Liver (tissue), 3 donors: ENCODE results near the gene HEBP2.

Source experiments
- GABPA ChIP-seq, 2 donors: IDR thresholded peaks in 1 of 2; conservative IDR thresholded peaks in 1 of 2; 2 replicates each; pipeline ENCODE4 v1.6.1; 2016; ENCODE audit warnings: antibody characterized with exemption in 2 of 2, mild to moderate bottlenecking in 1 of 2, moderate library complexity in 1 of 2
- HNF4A ChIP-seq, 2 donors: conservative IDR thresholded peaks; 2 replicates each; pipeline ENCODE4 v1.6.1; 2016; ENCODE audit warnings: antibody characterized with exemption in 2 of 2, mild to moderate bottlenecking in 2 of 2
- HNF4G ChIP-seq: IDR thresholded peaks from 2 replicates; pipeline ENCODE4 v1.6.1; 2016; ENCODE audit warnings: antibody characterized with exemption
- JUND ChIP-seq, 2 donors: IDR thresholded peaks; 2 replicates each; pipeline ENCODE4 v1.6.1; 2016; ENCODE audit warnings: antibody characterized with exemption in 2 of 2
- MAX ChIP-seq: IDR thresholded peaks from 2 replicates; pipeline ENCODE4 v1.6.1; 2016; ENCODE audit warnings: antibody characterized with exemption
- NR2F2 ChIP-seq: IDR thresholded peaks from 2 replicates; pipeline ENCODE4 v1.6.1; 2016; ENCODE audit warnings: antibody characterized with exemption
- RAD21 ChIP-seq, 2 donors: IDR thresholded peaks; 2 replicates each; pipeline ENCODE4 v1.6.1; 2016; ENCODE audit warnings: antibody characterized with exemption in 2 of 2, mild to moderate bottlenecking in 2 of 2
- REST ChIP-seq: IDR thresholded peaks from 2 replicates; pipeline ENCODE4 v1.6.1; 2016; ENCODE audit warnings: antibody characterized with exemption, mild to moderate bottlenecking
- SP1 ChIP-seq: IDR thresholded peaks from 2 replicates; pipeline ENCODE4 v1.6.1; 2018; ENCODE audit warnings: antibody characterized with exemption, mild to moderate bottlenecking
- TAF1 ChIP-seq: conservative IDR thresholded peaks from 2 replicates; pipeline ENCODE4 v1.6.1; 2016; ENCODE audit warnings: antibody characterized with exemption, mild to moderate bottlenecking
- YY1 ChIP-seq: IDR thresholded peaks from 2 replicates; pipeline ENCODE4 v1.6.1; 2016; ENCODE audit warnings: antibody characterized with exemption, mild to moderate bottlenecking
- TF ChIP-seq, protein P1 (sequence below): fragments of 150-350 bp; IDR thresholded peaks from 2 replicates; pipeline ENCODE4 v1.5.1; 2017; ENCODE audit warnings: improper control_type of control experiment, low read depth, low read length; ENCODE audit not compliant: missing input control
- TF ChIP-seq, protein P2 (sequence below): IDR thresholded peaks from 2 replicates; pipeline ENCODE4 v1.6.1; 2016; ENCODE audit warnings: antibody characterized with exemption
- TF ChIP-seq, protein P3 (sequence below): IDR thresholded peaks from 2 replicates; pipeline ENCODE4 v1.6.1; 2016; ENCODE audit warnings: antibody characterized with exemption
- donor health status: healthy.
- donor health status: healthy.

GRCh38 chr6:138389551-138389950 lies 14.5 kb upstream of the HEBP2 start:
- TF ChIP-seq, protein P1, sequence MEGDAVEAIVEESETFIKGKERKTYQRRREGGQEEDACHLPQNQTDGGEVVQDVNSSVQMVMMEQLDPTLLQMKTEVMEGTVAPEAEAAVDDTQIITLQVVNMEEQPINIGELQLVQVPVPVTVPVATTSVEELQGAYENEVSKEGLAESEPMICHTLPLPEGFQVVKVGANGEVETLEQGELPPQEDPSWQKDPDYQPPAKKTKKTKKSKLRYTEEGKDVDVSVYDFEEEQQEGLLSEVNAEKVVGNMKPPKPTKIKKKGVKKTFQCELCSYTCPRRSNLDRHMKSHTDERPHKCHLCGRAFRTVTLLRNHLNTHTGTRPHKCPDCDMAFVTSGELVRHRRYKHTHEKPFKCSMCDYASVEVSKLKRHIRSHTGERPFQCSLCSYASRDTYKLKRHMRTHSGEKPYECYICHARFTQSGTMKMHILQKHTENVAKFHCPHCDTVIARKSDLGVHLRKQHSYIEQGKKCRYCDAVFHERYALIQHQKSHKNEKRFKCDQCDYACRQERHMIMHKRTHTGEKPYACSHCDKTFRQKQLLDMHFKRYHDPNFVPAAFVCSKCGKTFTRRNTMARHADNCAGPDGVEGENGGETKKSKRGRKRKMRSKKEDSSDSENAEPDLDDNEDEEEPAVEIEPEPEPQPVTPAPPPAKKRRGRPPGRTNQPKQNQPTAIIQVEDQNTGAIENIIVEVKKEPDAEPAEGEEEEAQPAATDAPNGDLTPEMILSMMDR: no peak
- TF ChIP-seq TAF1 (no peak), HNF4A (conservative IDR thresholded peaks at IDR 0.05) (no peak), RAD21 (IDR thresholded peaks at IDR 0.05) (no peak), YY1 (no peak), REST (no peak), JUND (IDR thresholded peaks at IDR 0.05) (no peak), HNF4G (no peak), MAX (no peak), NR2F2 (no peak), SP1 (no peak), GABPA (IDR thresholded peaks at IDR 0.05 in 1 of 2, conservative IDR thresholded peaks at IDR 0.05 in 1 of 2) (no peak)
- TF ChIP-seq, protein P2, sequence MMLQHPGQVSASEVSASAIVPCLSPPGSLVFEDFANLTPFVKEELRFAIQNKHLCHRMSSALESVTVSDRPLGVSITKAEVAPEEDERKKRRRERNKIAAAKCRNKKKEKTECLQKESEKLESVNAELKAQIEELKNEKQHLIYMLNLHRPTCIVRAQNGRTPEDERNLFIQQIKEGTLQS: no peak
- TF ChIP-seq, protein P3, sequence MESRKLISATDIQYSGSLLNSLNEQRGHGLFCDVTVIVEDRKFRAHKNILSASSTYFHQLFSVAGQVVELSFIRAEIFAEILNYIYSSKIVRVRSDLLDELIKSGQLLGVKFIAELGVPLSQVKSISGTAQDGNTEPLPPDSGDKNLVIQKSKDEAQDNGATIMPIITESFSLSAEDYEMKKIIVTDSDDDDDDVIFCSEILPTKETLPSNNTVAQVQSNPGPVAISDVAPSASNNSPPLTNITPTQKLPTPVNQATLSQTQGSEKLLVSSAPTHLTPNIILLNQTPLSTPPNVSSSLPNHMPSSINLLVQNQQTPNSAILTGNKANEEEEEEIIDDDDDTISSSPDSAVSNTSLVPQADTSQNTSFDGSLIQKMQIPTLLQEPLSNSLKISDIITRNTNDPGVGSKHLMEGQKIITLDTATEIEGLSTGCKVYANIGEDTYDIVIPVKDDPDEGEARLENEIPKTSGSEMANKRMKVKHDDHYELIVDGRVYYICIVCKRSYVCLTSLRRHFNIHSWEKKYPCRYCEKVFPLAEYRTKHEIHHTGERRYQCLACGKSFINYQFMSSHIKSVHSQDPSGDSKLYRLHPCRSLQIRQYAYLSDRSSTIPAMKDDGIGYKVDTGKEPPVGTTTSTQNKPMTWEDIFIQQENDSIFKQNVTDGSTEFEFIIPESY: no peak
